ENCODE data around the gene SYT5. TPM values are rescaled to one million over a fixed set of nuclear protein-coding genes. Genes with fewer than 3 reads are reported as not detected.

Gene SYT5
- total and polyA plus RNA-seq, 9 of the 15 experiments (the other 6 are each of a cell fraction or from before 2014, with no cell fraction given), result 1.3 to 20.9 (median 8.8) TPM

DNA sequence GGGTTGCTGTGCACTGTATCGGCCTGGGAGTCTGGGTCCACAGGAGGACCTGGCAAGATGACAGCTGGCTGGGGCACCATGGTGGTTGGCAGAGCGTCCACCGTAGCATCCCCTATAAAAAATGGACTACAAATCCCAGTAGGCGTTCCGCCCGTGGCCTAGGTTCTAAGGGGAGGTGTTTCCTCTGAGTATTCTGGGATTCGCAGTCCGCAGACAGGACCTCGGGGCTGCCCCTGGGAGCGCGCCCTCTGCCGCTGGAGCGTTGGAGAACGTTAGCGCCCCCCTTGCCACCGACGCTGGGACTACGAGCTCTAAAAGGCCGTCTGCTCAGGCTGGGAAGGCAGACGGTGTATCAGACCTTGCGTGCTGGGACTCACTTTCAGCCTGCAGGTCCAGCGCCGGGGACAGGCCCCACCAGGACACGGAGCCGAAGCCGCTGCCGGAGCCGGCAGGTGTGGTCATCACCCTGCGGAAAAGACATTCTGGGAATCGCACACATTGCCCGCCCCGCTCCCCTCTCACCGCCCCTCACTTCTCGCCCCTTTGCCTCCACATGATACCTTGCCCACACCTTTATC lies 14.0 kb downstream of the SYT5 start (continued):
- TF ChIP-seq, protein P1, sequence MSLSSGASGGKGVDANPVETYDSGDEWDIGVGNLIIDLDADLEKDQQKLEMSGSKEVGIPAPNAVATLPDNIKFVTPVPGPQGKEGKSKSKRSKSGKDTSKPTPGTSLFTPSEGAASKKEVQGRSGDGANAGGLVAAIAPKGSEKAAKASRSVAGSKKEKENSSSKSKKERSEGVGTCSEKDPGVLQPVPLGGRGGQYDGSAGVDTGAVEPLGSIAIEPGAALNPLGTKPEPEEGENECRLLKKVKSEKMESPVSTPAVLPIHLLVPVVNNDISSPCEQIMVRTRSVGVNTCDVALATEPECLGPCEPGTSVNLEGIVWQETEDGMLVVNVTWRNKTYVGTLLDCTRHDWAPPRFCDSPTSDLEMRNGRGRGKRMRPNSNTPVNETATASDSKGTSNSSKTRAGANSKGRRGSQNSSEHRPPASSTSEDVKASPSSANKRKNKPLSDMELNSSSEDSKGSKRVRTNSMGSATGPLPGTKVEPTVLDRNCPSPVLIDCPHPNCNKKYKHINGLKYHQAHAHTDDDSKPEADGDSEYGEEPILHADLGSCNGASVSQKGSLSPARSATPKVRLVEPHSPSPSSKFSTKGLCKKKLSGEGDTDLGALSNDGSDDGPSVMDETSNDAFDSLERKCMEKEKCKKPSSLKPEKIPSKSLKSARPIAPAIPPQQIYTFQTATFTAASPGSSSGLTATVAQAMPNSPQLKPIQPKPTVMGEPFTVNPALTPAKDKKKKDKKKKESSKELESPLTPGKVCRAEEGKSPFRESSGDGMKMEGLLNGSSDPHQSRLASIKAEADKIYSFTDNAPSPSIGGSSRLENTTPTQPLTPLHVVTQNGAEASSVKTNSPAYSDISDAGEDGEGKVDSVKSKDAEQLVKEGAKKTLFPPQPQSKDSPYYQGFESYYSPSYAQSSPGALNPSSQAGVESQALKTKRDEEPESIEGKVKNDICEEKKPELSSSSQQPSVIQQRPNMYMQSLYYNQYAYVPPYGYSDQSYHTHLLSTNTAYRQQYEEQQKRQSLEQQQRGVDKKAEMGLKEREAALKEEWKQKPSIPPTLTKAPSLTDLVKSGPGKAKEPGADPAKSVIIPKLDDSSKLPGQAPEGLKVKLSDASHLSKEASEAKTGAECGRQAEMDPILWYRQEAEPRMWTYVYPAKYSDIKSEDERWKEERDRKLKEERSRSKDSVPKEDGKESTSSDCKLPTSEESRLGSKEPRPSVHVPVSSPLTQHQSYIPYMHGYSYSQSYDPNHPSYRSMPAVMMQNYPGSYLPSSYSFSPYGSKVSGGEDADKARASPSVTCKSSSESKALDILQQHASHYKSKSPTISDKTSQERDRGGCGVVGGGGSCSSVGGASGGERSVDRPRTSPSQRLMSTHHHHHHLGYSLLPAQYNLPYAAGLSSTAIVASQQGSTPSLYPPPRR (CRISPR knock-in tag; IDR thresholded peaks at IDR 0.05; ENCODE audit: borderline replicate concordance), result no peak
- TF ChIP-seq PHF8 (IDR thresholded peaks at IDR 0.05; ENCODE audit: borderline replicate concordance, low read length) (peak; percentile 34; the same call in 1 of the 2 replicates), TRIM24 (IDR thresholded peaks at IDR 0.05) (no peak), SAFB (IDR thresholded peaks at IDR 0.05; ENCODE audit: borderline replicate concordance, low read depth, low read length) (no peak), TCF3 (CRISPR knock-in tag; IDR thresholded peaks at IDR 0.05) (no peak; the same call in 1 of the 2 replicates), SRF (CRISPR knock-in tag; IDR thresholded peaks at IDR 0.05) (0 out of 4 replicates have a peak, but pooled peaks of 1 of the 2 experiments have one; percentile 43), BDP1 (IDR thresholded peaks at IDR 0.05; ENCODE audit: insufficient read depth, insufficient read length) (no peak), SMAD1 (IDR thresholded peaks at IDR 0.05; ENCODE audit: low read depth, low read length, partially characterized antibody) (no peak)
- TF ChIP-seq, protein P2, sequence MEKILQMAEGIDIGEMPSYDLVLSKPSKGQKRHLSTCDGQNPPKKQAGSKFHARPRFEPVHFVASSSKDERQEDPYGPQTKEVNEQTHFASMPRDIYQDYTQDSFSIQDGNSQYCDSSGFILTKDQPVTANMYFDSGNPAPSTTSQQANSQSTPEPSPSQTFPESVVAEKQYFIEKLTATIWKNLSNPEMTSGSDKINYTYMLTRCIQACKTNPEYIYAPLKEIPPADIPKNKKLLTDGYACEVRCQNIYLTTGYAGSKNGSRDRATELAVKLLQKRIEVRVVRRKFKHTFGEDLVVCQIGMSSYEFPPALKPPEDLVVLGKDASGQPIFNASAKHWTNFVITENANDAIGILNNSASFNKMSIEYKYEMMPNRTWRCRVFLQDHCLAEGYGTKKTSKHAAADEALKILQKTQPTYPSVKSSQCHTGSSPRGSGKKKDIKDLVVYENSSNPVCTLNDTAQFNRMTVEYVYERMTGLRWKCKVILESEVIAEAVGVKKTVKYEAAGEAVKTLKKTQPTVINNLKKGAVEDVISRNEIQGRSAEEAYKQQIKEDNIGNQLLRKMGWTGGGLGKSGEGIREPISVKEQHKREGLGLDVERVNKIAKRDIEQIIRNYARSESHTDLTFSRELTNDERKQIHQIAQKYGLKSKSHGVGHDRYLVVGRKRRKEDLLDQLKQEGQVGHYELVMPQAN (IDR thresholded peaks at IDR 0.05; ENCODE audit: borderline replicate concordance), result peak; percentile 90
- TF ChIP-seq, protein P3, sequence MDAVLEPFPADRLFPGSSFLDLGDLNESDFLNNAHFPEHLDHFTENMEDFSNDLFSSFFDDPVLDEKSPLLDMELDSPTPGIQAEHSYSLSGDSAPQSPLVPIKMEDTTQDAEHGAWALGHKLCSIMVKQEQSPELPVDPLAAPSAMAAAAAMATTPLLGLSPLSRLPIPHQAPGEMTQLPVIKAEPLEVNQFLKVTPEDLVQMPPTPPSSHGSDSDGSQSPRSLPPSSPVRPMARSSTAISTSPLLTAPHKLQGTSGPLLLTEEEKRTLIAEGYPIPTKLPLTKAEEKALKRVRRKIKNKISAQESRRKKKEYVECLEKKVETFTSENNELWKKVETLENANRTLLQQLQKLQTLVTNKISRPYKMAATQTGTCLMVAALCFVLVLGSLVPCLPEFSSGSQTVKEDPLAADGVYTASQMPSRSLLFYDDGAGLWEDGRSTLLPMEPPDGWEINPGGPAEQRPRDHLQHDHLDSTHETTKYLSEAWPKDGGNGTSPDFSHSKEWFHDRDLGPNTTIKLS (IDR thresholded peaks at IDR 0.05; ENCODE audit: borderline replicate concordance, low read depth), result peak; percentile 66; the same call in 1 of the 2 replicates
- TF ChIP-seq, protein P4, sequence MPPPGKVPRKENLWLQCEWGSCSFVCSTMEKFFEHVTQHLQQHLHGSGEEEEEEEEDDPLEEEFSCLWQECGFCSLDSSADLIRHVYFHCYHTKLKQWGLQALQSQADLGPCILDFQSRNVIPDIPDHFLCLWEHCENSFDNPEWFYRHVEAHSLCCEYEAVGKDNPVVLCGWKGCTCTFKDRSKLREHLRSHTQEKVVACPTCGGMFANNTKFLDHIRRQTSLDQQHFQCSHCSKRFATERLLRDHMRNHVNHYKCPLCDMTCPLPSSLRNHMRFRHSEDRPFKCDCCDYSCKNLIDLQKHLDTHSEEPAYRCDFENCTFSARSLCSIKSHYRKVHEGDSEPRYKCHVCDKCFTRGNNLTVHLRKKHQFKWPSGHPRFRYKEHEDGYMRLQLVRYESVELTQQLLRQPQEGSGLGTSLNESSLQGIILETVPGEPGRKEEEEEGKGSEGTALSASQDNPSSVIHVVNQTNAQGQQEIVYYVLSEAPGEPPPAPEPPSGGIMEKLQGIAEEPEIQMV (tag; conservative IDR thresholded peaks at IDR 0.05; ENCODE audit: low read depth), result no peak
- TF ChIP-seq, protein P5, sequence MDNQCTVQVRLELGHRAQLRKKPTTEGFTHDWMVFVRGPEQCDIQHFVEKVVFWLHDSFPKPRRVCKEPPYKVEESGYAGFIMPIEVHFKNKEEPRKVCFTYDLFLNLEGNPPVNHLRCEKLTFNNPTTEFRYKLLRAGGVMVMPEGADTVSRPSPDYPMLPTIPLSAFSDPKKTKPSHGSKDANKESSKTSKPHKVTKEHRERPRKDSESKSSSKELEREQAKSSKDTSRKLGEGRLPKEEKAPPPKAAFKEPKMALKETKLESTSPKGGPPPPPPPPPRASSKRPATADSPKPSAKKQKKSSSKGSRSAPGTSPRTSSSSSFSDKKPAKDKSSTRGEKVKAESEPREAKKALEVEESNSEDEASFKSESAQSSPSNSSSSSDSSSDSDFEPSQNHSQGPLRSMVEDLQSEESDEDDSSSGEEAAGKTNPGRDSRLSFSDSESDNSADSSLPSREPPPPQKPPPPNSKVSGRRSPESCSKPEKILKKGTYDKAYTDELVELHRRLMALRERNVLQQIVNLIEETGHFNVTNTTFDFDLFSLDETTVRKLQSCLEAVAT (IDR thresholded peaks at IDR 0.05), result 0 out of 4 replicates have a peak, but pooled peaks of 1 of the 2 experiments have one; percentile 13
- TF ChIP-seq, protein P6, sequence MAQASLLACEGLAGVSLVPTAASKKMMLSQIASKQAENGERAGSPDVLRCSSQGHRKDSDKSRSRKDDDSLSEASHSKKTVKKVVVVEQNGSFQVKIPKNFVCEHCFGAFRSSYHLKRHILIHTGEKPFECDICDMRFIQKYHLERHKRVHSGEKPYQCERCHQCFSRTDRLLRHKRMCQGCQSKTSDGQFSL (CRISPR knock-in tag; IDR thresholded peaks at IDR 0.05), result peak; percentile 80
- TF ChIP-seq, protein P6 (tag; IDR thresholded peaks at IDR 0.05), result no peak
